GM18870 (cell line): ENCODE data around the gene PSMG4.
A peak's percentile ranks its signal among the peaks of the same experiment; 100 is the strongest.

Source experiments
- ATAC-seq: cut with Tn5 transposase; IDR thresholded peaks from one replicate; pipeline ENCODE4 v1.9.1; 2021; ENCODE audit warnings: moderate library complexity; ENCODE audit not compliant: unreplicated experiment

The PSMG4 gene

DNA sequence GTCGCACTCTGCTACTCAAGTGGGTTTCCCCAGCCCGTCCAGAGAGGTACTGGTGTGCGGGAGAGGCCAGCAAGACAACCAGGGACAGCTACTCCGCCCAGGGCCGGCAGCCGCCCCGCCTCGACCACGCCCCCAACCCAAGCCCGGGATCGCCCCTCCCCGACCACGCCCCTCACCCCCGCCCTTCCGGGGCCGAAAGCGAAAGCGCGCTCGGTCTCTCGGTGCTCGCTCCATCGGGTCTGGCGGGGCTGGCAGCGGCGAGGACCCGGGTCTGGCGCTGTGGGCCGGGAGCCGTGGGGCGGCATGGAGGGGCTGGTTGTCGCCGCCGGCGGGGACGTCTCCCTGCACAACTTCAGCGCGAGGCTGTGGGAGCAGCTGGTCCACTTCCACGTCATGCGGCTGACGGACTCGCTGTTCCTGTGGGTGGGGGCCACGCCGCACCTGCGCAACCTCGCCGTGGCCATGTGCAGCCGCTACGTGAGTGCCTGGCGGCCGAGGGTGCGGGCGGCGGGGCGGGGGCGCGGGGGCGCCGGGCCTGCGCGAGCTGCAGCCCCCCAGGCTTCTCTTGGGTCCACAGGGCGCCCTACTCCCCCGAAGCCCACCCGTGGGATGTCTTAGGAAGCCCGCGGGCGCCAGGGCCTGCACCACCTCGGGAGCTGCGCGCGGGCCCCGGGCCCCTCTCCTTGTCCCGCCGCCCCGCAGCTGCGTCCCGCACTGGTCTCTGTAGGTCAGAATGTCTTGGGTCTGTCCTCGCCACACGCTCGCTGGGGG is at the start of gene PSMG4:
Gene PSMG4, plus strand, starts transcription at position 228 of the 771 bp plus-strand sequence. Its CDS starts 76 bp downstream, at position 304.
- peak; percentile 47 for ATAC-seq

DNA sequence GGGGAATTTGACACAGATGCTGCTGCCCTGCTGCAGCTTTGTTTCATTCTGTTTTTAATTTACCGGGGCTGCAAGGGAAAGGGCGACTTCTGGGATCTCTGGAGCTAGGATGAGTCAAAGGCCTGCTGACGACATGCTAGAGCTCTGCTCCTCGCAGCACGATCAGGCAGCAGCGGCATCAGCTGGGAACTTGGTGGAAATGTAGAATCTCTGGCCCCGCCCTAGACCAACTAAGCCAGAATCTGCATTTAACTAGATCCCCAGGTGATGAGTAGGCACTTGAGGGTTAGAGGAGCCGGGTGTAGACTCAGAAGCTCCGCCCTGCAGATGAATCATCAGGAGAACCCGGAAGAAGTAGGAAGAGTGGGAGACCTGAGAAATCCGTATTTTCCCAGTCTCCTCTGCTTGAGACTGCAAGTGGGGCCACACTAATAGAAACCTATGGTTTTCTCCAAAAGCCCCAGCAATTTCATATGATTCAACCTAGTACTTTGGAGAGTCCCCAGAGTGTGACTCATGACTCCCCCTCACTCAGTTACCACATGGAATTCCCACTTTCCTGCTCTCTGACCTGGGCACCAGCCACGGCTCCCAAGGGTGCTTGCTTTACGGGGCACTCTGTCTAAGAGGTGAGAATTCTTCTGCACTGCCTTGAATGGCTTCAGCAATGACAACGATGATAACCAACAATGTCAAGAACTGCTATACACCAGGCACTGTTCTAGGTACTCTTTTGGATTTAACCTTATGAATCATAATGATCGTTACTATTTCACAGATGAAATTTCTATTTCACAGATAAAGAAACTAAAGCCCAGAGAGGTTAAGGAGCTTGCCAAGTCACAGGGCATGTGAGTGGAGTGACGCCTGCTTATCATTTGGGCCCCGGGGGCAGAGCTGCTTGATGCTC is 49.4 kb upstream of the PSMG4 start:
- peak; percentile 55 for ATAC-seq

DNA sequence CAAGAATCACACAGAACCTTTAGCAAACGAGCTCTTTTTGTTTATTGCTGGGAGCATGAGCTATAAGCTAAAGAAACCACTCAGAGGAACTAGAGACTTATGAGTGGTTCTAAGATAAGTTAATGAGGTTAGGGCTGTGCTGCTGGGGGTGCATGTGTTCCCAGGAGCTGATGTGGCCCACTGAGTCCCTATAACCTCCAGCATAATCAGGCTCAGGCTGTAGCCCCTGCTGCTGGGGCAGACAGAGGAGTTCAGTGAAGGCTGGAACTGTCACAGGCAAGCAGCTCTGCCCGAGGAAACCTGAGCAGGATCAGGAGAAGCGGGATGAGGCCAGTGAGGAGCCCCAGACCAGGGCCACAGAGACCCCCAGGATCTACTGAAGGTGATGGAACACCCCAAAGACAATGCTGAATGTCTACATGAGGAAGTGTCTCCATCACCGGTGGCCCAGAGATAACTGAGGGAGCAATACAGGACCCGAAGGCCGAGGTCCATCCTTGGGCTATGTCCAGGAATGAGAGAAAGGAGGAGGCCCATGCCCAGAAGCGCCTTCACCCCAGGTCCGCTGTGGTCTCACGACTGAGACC is 48.6 kb upstream of the PSMG4 start:
- no peak for ATAC-seq

DNA sequence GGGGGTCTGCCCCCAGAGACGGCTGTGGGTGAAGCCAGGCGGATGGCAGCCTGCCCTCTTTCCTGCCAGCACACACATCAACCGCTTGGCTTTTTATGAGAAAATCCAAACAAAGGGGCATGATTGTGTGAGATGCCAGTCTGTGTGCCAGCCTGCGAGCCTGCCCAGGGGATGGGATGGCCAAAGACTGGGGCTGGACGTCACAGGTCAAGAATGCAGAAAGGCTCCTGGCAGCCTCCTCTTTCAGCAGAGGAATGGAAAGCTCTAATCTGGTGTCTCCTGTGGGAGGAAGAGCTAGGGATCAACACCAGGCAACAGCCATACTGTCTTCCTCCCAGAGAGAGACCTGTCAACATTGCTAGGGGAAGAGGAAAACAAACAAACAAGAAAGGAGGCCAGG is 47.1 kb upstream of the PSMG4 start:
- ATAC-seq: no peak

GRCh38 chr6:3212261-3212660 is 46.5 kb upstream of the PSMG4 start:
- ATAC-seq: no peak

- no peak for ATAC-seq
These were observed 45.4 kb upstream of the PSMG4 start for GRCh38 chr6:3213334-3213695.

- ATAC-seq: no peak
These were observed 43.8 kb upstream of the PSMG4 start for GRCh38 chr6:3214898-3215297.

DNA sequence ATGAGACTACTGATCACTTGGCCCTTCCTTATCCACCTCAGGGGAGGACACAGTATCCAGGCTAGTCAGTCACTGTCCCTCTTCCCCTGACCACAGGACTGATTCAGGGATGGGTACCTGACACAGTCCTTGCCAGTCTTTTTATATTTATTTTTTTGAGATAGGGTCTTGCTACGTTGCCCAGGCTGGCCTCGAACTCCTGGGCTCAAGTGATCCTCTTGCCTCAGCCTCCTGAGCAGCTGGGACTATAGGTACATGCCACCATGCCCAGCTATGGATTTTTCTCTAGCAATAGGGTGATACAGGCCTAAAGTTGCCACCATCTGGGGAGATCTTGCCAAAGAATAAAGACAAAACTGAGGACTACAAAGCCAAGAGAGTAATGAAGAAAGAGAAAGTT is 41.5 kb upstream of the PSMG4 start:
- no peak for ATAC-seq

GRCh38 chr6:3218266-3218665 is 40.5 kb upstream of the PSMG4 start:
- ATAC-seq: no peak

DNA sequence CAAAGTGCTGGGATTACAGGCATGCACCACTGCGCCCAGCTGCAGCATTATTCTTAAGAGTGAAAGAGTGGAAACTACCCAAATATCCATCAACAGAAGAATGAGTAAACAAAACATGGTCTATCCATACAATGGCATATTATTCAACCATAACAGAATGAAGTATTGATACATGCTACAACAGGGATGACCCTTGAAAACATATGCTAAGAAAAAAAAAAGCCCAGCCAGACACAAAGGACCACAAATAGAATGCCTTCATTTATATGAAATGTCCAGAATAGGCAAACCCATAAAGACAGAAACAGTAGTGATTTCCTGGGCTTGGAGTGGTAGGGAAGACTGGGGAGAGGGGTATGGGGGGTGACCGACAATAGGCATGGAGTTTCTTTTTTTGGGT is 38.4 kb upstream of the PSMG4 start:
- no peak for ATAC-seq

- no peak for ATAC-seq
These were observed 37.2 kb upstream of the PSMG4 start for GRCh38 chr6:3221578-3221977.

- no peak for ATAC-seq
These were observed 36.2 kb upstream of the PSMG4 start for GRCh38 chr6:3222506-3223038.

- no peak for ATAC-seq
These were observed 32.7 kb upstream of the PSMG4 start for GRCh38 chr6:3226042-3226441.

GRCh38 chr6:3226481-3227362 is 32.0 kb upstream of the PSMG4 start:
- ATAC-seq: no peak

- no peak for ATAC-seq
These were observed 31.2 kb upstream of the PSMG4 start, which contains the start of gene TUBB2B for GRCh38 chr6:3227363-3228045. TUBB2B (minus strand) TSS chr6:3227653; CDS start chr6:3227543, 110 bp downstream.

DNA sequence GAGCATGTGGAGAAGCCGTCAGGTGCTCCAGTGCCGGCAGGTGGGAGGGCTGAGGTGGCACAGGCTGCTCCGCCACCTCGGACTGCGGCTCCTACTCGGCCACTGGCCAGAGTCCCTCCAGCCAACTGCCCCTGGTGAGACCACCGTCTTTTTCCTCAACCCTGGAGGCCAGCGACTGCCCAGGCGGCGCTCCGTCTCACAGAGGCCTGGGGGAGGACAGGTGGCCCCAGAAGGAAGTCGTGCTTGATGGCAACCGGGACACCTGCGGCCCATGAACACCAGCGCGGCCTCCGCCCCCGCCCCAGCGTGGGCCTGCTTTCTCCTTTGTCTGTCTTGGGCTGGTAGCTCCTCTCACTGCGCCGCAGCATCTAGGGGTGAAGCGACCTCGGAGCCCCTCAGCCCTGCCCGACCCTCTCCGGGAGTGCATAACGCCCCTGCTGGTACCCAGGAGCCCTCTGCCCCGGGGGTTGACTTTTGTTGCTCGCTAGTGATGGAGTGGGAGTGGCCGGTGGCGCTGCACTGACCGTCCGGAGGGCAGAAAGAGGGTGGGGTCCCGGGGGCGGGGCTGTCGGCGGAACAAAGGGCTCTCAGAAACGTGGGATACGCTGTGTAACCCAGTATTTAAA is 30.6 kb upstream of the PSMG4 start:
- no peak for ATAC-seq

DNA sequence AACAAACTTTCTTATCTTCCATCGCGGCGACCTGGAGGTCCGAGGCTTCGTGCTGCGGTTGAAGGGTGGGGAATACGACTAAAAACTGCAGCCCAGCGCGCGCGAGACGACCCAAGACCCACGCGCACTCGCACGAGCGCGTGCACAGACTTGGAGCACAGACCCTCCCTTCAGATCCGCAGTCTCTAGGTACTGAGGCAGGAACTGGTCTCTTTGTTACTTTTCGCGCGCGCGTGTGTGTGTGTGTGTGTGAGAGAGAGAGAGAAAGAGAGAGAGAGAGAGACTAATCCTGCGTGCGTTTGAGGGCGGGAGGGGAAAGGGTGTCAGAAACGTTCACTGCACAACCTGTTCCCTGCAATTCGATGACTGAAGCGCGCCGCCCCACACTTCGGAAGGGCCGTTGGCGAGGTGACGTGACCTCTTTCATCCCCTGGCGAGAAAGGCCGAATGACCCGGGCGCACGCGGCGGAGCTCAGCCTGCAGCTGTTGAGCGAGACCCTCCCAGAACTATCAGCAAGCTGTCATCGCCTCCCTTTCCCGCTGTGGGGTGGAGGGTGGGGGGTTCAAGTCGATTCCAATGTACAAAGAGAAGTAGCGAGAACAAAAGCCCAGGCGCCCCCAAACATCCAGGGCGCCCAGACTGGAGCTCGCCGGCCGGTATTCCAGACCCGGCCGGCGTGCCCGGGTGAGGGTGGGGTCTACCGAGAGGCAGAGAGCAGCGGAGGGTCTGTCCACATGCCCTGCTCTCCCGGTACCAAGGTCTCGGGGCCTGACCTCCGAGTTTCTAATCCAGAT is 29.8 kb upstream of the PSMG4 start:
- no peak for ATAC-seq

GRCh38 chr6:3229566-3230178 is 29.1 kb upstream of the PSMG4 start:
- no peak for ATAC-seq
